CD4-positive, alpha-beta T cell treated with Interleukin-21 for 1 hour (primary cell): Measurements from ENCODE around the gene MSL2.
"Not testable (repeated sequence)": the region's sequence is repeated elsewhere in the genome, so short reads cannot be mapped to it uniquely, and the experiment has no call there.

Experiments used
- DNase-seq: peaks from one replicate; pipeline ENCODE4 v3.0.0-alpha.2; 2020

The MSL2 gene

GRCh38 chr3:136192831-136193230 lies 3.3 kb downstream of the MSL2 start:
- DNase-seq = no peak

- not testable (repeated sequence) for DNase-seq
Observed at GRCh38 chr3:136192195-136192594, 3.9 kb downstream of the MSL2 start.

GRCh38 chr3:136189859-136190617 lies 6.1 kb downstream of the MSL2 start:
- no peak for DNase-seq

- no peak for DNase-seq
Observed at GRCh38 chr3:136189043-136189442, 7.1 kb downstream of the MSL2 start.

- no peak for DNase-seq
Observed at GRCh38 chr3:136187868-136188267, 8.3 kb downstream of the MSL2 start.

GRCh38 chr3:136186846-136187245 lies 9.3 kb downstream of the MSL2 start:
- no peak for DNase-seq

GRCh38 chr3:136186344-136186743 lies 9.8 kb downstream of the MSL2 start:
- DNase-seq = peak; percentile 41

- DNase-seq = no peak
Observed at GRCh38 chr3:136184703-136185102, 11.4 kb downstream of the MSL2 start.

GRCh38 chr3:136181741-136182140 lies 14.4 kb downstream of the MSL2 start:
- no peak for DNase-seq

GRCh38 chr3:136177876-136178275 lies 18.3 kb downstream of the MSL2 start:
- no peak for DNase-seq

- no peak for DNase-seq
Observed at GRCh38 chr3:136173939-136174490, 22.1 kb downstream of the MSL2 start.

- no peak for DNase-seq
Observed at GRCh38 chr3:136171097-136171542, 25.0 kb downstream of the MSL2 start.

- DNase-seq = not testable (repeated sequence)
Observed at GRCh38 chr3:136168236-136168635, 27.9 kb downstream of the MSL2 start.

- no peak for DNase-seq
Observed at GRCh38 chr3:136166507-136166906, 29.6 kb downstream of the MSL2 start.

- not testable (repeated sequence) for DNase-seq
Observed at GRCh38 chr3:136163607-136164006, 32.5 kb downstream of the MSL2 start.

GRCh38 chr3:136162322-136162721 lies 33.8 kb downstream of the MSL2 start:
- no peak for DNase-seq

- DNase-seq = no peak
Observed at GRCh38 chr3:136161516-136161915, 34.6 kb downstream of the MSL2 start.

- no peak for DNase-seq
Observed at GRCh38 chr3:136152963-136153362, 43.2 kb downstream of the MSL2 start.

GRCh38 chr3:136152176-136152843 lies 43.8 kb downstream of the MSL2 start:
- DNase-seq = no peak

GRCh38 chr3:136151219-136151618 lies 44.9 kb downstream of the MSL2 start:
- no peak for DNase-seq

GRCh38 chr3:136149667-136150066 lies 46.5 kb downstream of the MSL2 start:
- DNase-seq = no peak

GRCh38 chr3:136146981-136147729 lies 49.0 kb downstream of the MSL2 start:
- no peak for DNase-seq

GRCh38 chr3:136144397-136144796 lies 51.7 kb downstream of the MSL2 start:
- DNase-seq = not testable (repeated sequence)
